Parathyroid adenoma (tissue), 2 donors: ENCODE measurements around the gene FBLN2.

Experiments
- H2AFZ ChIP-seq: fragments of 300-600 bp; sonication (generic); one replicate; pipeline ENCODE4 v1.7.0; 2017; ENCODE audit warnings: antibody characterized with exemption, mild to moderate bottlenecking
- H3K27ac ChIP-seq: fragments of 300-600 bp; sonication (generic); one replicate; pipeline ENCODE4 v1.7.0; 2017
- H3K27me3 ChIP-seq: fragments of 300-600 bp; sonication (generic); one replicate; pipeline ENCODE4 v1.7.0; 2017; ENCODE audit warnings: low read length; ENCODE audit not compliant: control insufficient read depth, insufficient read depth
- H3K36me3 ChIP-seq: fragments of 300-600 bp; sonication (generic); one replicate; pipeline ENCODE4 v1.7.0; 2017; ENCODE audit warnings: low read length; ENCODE audit not compliant: control insufficient read depth, insufficient read depth
- H3K4me1 ChIP-seq: fragments of 300-600 bp; sonication (generic); one replicate; pipeline ENCODE4 v1.7.0; 2017; ENCODE audit warnings: control low read depth
- H3K4me2 ChIP-seq: fragments of 300-600 bp; sonication (generic); one replicate; pipeline ENCODE4 v1.7.0; 2017; ENCODE audit warnings: low read length
- H3K4me3 ChIP-seq: fragments of 300-600 bp; sonication (generic); one replicate; pipeline ENCODE4 v1.7.0; 2017; ENCODE audit warnings: low read depth, low read length
- H3K79me2 ChIP-seq: fragments of 300-600 bp; sonication (generic); one replicate; pipeline ENCODE4 v1.7.0; 2017; ENCODE audit warnings: control low read depth
- H3K9ac ChIP-seq: fragments of 300-600 bp; sonication (generic); one replicate; pipeline ENCODE4 v1.7.0; 2017; ENCODE audit warnings: mild to moderate bottlenecking
- H3K9me3 ChIP-seq: fragments of 300-600 bp; sonication (generic); one replicate; pipeline ENCODE4 v1.7.0; 2017; ENCODE audit warnings: low read length; ENCODE audit not compliant: control insufficient read depth
- TF ChIP-seq, protein P1 (sequence below): fragments of 300-600 bp; sonication (generic); IDR thresholded peaks from one replicate; pipeline ENCODE4 v1.7.0; 2017; ENCODE audit warnings: antibody characterized with exemption, mild to moderate bottlenecking
- donor health status: primary hyperparathyroidism.

FBLN2 gene

GRCh38 chr3:13516760-13517135 is 32.2 kb upstream of the FBLN2 start:
- H3K4me2 ChIP-seq = no peak overlapping the region
- H3K9ac ChIP-seq = no peak overlapping the region
- no peak overlapping the region for H3K4me3 ChIP-seq
- no peaks in the 10 kb centered on the region for H3K27me3 ChIP-seq
- TF ChIP-seq, protein P1, sequence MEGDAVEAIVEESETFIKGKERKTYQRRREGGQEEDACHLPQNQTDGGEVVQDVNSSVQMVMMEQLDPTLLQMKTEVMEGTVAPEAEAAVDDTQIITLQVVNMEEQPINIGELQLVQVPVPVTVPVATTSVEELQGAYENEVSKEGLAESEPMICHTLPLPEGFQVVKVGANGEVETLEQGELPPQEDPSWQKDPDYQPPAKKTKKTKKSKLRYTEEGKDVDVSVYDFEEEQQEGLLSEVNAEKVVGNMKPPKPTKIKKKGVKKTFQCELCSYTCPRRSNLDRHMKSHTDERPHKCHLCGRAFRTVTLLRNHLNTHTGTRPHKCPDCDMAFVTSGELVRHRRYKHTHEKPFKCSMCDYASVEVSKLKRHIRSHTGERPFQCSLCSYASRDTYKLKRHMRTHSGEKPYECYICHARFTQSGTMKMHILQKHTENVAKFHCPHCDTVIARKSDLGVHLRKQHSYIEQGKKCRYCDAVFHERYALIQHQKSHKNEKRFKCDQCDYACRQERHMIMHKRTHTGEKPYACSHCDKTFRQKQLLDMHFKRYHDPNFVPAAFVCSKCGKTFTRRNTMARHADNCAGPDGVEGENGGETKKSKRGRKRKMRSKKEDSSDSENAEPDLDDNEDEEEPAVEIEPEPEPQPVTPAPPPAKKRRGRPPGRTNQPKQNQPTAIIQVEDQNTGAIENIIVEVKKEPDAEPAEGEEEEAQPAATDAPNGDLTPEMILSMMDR = no peak
- H3K27ac ChIP-seq = no peak overlapping the region
- no peaks in the 10 kb centered on the region for H3K9me3 ChIP-seq
- H3K4me1 ChIP-seq = no peaks in the 10 kb centered on the region
- H2AFZ ChIP-seq = no peak overlapping the region
- no peaks in the 10 kb centered on the region for H3K79me2 ChIP-seq
- H3K36me3 ChIP-seq = no peaks in the 10 kb centered on the region

DNA sequence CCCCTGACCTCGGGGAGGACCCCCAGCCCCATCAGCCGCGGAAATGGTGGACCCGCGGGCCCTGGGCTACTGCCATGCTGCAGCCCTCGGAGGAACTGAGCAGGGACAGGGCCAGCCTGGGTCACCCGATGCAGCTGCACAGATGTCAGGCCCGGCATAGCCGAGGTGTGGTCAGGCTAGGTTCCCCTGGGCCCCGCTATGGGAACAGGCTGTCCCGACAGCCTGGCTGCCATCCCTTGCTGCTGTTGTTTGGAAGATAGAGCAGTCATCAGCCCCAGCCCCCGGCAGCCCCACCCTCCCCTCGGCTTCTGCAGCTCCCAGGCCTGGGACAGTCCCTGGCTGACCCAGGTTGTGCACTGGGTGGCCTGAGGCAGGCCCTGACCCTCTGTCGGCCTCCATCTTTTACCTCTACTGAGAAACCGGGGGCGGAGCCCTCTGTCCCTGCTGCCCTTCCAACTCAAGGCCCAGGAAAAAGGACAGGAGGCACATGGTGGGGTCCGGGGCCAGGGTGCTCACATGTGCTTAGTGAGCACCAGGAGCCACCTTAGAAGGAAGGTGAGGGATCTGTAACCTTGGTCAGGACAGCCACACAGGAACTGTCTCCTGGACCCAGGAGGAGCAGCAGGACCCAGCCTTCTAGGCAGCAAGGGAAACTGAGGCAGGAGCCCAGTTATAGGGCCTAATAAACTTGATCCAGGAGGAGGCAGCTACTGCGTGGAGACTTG is 31.5 kb upstream of the FBLN2 start:
- Histone ChIP-seq H3K9me3 (no peaks in the 10 kb centered on the region), H3K4me1 (no peaks in the 10 kb centered on the region), H3K27ac (peak overlapping the region; percentile 19), H3K79me2 (no peaks in the 10 kb centered on the region), H3K4me3 (no peak overlapping the region), H3K27me3 (no peaks in the 10 kb centered on the region), H3K36me3 (no peaks in the 10 kb centered on the region), H3K4me2 (no peak overlapping the region), H3K9ac (no peak overlapping the region), H2AFZ (no peak overlapping the region)
- TF ChIP-seq, protein P1 = no peak

GRCh38 chr3:13518516-13518953 is 30.4 kb upstream of the FBLN2 start:
- H3K79me2 ChIP-seq = no peaks in the 10 kb centered on the region
- H3K4me2 ChIP-seq = no peak overlapping the region
- H3K4me1 ChIP-seq = no peaks in the 10 kb centered on the region
- no peaks in the 10 kb centered on the region for H3K27me3 ChIP-seq
- no peak overlapping the region for H3K4me3 ChIP-seq
- no peak overlapping the region for H3K9ac ChIP-seq
- H3K36me3 ChIP-seq = no peaks in the 10 kb centered on the region
- no peak overlapping the region for H3K27ac ChIP-seq
- no peaks in the 10 kb centered on the region for H3K9me3 ChIP-seq
- TF ChIP-seq, protein P1 = no peak
- no peak overlapping the region for H2AFZ ChIP-seq

DNA sequence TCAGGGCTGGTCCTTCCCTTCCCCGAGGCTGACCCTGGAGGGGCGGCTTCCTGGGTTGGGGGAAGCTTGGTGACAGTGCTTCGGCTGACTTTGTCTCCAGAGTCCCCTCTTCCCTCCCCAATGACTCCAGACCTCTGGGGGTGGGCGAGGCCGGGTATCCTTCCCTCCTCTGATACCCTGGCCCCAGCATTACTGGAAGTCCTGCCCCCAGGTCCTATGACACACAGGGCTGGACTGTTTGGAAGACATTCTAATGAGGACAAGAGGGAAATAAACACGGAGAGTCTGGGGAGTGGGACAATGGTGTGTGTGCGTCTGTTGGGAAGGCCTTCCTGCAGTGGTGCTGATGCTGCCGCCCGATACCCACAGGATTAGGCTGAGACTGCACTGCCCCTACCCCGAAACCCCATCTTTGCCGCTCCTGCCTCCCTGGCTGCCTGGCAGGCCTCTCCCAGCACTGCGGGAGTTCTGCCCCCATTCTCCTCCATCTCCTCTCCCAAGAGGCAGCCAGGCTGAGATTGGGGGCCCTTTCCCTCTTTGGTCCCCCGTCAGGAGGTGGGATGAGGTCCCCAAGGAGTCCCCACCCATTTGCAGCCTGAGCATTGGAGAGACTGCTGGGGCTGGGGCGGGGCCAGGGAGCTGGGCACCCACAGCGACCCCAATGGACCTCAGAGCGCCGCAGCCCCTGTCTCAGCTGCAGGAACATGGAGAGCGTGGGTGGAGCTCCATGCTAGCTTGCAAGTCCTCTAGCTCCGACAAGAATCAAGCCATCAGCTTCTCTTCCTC is 29.7 kb upstream of the FBLN2 start:
- no peaks in the 10 kb centered on the region for H3K79me2 ChIP-seq
- H3K4me3 ChIP-seq = no peak overlapping the region
- no peaks in the 10 kb centered on the region for H3K4me1 ChIP-seq
- no peak overlapping the region for H3K27ac ChIP-seq
- H3K9ac ChIP-seq = no peak overlapping the region
- H3K36me3 ChIP-seq = no peaks in the 10 kb centered on the region
- no peaks in the 10 kb centered on the region for H3K9me3 ChIP-seq
- TF ChIP-seq, protein P1 = no peak
- H3K4me2 ChIP-seq = no peak overlapping the region
- H2AFZ ChIP-seq = no peak overlapping the region
- no peaks in the 10 kb centered on the region for H3K27me3 ChIP-seq
